Neutrophil (primary cell): ENCODE results near the gene RND1.
"Not testable (repeated sequence)": the region's sequence is repeated elsewhere in the genome, so short reads cannot be mapped to it uniquely, and the experiment has no call there.

ENCODE experiments used
- H3K27ac ChIP-seq: fragments of 200-600 bp; sonication (generic); 2 replicates; pipeline ENCODE4 v1.5.1; 2016; ENCODE audit warnings: mild to moderate bottlenecking, moderate library complexity
- H3K27me3 ChIP-seq: fragments of 200-600 bp; sonication (generic); 2 replicates; pipeline ENCODE4 v1.6.0; 2016; ENCODE audit warnings: mild to moderate bottlenecking
- H3K36me3 ChIP-seq: fragments of 200-600 bp; sonication (generic); 2 replicates; pipeline ENCODE4 v1.5.1; 2017
- H3K4me1 ChIP-seq, 2 experiments: fragments of 200-600 bp in 1 of 2; sonication (generic) in 1 of 2; 1 replicate in 1 of 2; 2 replicates in 1 of 2; pipeline versions ENCODE4 v1.5.1 to v1.6.1; 2013 to 2016; ENCODE audit warnings: low read depth in 1 of 2, low read length in 1 of 2, mild to moderate bottlenecking in 1 of 2, moderate library complexity in 1 of 2; ENCODE audit not compliant: control insufficient read depth in 1 of 2, insufficient read depth in 1 of 2
- H3K4me3 ChIP-seq, 2 experiments: fragments of 200-600 bp in 1 of 2; sonication (generic) in 1 of 2; 1 replicate in 1 of 2; 2 replicates in 1 of 2; pipeline ENCODE4 v1.5.1; 2013 to 2016; ENCODE audit warnings: low read depth in 1 of 2, low read length in 1 of 2, mild to moderate bottlenecking in 1 of 2, moderate library complexity in 1 of 2
- H3K9me3 ChIP-seq: fragments of 200-600 bp; sonication (generic); 2 replicates; pipeline ENCODE4 v1.5.1; 2016
- TF ChIP-seq, protein P1 (sequence below): fragments of 200-600 bp; sonication (generic); IDR thresholded peaks from 2 replicates; pipeline ENCODE4 v1.5.1; 2016; ENCODE audit warnings: antibody characterized with exemption

The RND1 gene

GRCh38 chr12:48878548-48878947 lies 12.9 kb upstream of the RND1 start:
- H3K4me3 ChIP-seq: no peak overlapping the region
- TF ChIP-seq, protein P1, sequence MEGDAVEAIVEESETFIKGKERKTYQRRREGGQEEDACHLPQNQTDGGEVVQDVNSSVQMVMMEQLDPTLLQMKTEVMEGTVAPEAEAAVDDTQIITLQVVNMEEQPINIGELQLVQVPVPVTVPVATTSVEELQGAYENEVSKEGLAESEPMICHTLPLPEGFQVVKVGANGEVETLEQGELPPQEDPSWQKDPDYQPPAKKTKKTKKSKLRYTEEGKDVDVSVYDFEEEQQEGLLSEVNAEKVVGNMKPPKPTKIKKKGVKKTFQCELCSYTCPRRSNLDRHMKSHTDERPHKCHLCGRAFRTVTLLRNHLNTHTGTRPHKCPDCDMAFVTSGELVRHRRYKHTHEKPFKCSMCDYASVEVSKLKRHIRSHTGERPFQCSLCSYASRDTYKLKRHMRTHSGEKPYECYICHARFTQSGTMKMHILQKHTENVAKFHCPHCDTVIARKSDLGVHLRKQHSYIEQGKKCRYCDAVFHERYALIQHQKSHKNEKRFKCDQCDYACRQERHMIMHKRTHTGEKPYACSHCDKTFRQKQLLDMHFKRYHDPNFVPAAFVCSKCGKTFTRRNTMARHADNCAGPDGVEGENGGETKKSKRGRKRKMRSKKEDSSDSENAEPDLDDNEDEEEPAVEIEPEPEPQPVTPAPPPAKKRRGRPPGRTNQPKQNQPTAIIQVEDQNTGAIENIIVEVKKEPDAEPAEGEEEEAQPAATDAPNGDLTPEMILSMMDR: no peak
- no peaks in the 10 kb centered on the region for H3K36me3 ChIP-seq
- no peaks in the 10 kb centered on the region for H3K4me1 ChIP-seq
- no peak overlapping the region for H3K27ac ChIP-seq
- peaks cover 49% of the 10 kb centered on the region for H3K27me3 ChIP-seq
- no peaks in the 10 kb centered on the region for H3K9me3 ChIP-seq

DNA sequence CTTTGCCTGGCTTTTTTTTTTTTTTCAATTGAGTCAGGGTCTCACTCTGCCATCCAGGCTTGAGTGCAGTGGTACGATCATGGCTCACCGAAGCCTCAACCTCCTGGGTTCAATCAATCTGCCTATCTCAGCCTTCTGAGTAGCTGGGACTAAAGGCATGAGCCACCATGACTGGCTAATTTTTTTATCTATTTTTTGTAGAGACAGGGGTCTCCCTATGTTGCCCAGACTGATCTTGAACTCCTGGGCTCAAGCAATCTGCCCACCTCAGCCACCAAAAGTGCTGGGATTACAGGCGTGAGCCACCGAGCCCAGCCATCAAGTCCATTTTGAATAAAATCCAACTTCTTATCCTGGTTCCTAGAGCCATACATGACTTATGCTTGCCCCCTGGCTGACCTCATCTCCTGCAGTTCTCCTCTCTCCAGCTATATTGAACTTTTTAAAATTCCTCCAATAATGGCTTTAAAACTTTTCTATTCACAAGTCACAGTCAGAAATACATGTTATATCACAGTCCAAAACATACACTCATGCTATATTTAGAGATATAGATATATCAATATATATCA lies 10.4 kb upstream of the RND1 start:
- peaks cover 28% of the 10 kb centered on the region for H3K27me3 ChIP-seq
- no peak overlapping the region for H3K27ac ChIP-seq
- H3K9me3 ChIP-seq: no peaks in the 10 kb centered on the region
- no peaks in the 10 kb centered on the region for H3K36me3 ChIP-seq
- H3K4me3 ChIP-seq: no peak overlapping the region
- no peaks in the 10 kb centered on the region for H3K4me1 ChIP-seq
- TF ChIP-seq, protein P1: no peak

GRCh38 chr12:48873534-48873933 lies 7.9 kb upstream of the RND1 start:
- not testable (repeated sequence) for H3K4me3 ChIP-seq, H3K9me3 ChIP-seq, H3K27me3 ChIP-seq, H3K4me1 ChIP-seq, H3K27ac ChIP-seq, H3K36me3 ChIP-seq

GRCh38 chr12:48873096-48873495 lies 7.4 kb upstream of the RND1 start:
- TF ChIP-seq, protein P1: no peak
- Histone ChIP-seq H3K4me3 (no peak overlapping the region), H3K27me3 (peaks cover 4% of the 10 kb centered on the region), H3K36me3 (no peaks in the 10 kb centered on the region), H3K9me3 (no peaks in the 10 kb centered on the region), H3K4me1 (no peaks in the 10 kb centered on the region), H3K27ac (no peak overlapping the region)

DNA sequence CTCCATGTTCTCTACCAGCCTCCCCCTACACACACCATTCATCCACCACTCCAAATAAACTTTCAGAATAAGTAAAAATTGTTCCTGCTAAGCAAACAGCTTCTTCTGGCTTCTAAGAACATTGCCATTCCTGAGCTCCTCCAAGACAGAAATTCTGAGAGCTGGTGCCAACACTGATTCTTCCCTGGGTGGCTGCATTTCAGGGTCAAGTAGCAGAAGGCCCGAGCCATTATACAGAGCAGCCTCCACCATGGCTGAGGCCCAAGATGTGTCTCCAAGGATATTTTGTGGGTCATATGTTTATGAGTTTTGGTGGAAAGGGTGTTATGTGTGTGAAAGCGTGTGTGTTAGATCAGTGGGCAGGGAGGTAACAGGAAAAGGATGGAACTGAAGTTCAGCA lies 3.5 kb upstream of the RND1 start:
- Histone ChIP-seq H3K27me3 (peaks cover 26% of the 10 kb centered on the region), H3K4me1 (peaks cover 12 to 14% of the 10 kb centered on the region in 2 experiments), H3K36me3 (no peaks in the 10 kb centered on the region), H3K4me3 (no peak overlapping the region), H3K9me3 (no peaks in the 10 kb centered on the region), H3K27ac (no peak overlapping the region)
- TF ChIP-seq, protein P1: no peak

DNA sequence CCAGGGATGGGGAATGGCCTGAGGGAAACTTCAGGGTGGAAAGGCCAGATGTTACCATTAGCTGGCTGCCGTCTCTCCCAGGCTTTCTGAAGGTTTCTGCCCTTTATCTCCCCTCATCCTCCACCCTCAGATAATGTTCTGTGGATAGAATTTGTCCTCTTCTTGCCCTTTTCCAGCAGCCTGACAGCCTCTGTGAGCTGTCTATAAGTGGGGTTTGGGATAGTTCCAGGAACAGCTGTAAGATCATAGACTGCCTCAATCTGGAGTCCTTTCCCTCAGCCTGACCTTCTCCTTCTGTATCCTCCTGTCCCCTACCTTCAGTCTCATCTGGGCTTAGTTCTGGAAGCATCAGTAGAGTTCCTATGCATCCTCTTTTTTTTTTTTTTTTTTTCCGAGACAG lies 2.8 kb upstream of the RND1 start:
- TF ChIP-seq, protein P1: no peak

More for the DNA sequence above, 2.8 kb upstream of the RND1 start:
- Histone ChIP-seq H3K4me3 (no peak overlapping the region), H3K27ac (no peak overlapping the region), H3K27me3 (peaks cover 33% of the 10 kb centered on the region), H3K36me3 (no peaks in the 10 kb centered on the region), H3K4me1 (peaks cover 14 to 16% of the 10 kb centered on the region in 2 experiments), H3K9me3 (no peaks in the 10 kb centered on the region)
